Measurements from ENCODE around the gene TC2N.
"Not testable (repeated sequence)": the region's sequence is repeated elsewhere in the genome, so short reads cannot be mapped to it uniquely, and the experiment has no call there.

Gene TC2N

GRCh38 chr14:91742621-91743304, 124.6 kb downstream of the TC2N start:
- no peak for DNase-seq (ENCODE audit: low read depth)
- in situ Hi-C loops (cut with HindIII; ENCODE audit: low sequenced_read_pairs): no loop called here
- no peak overlapping the region for H3K4me3 ChIP-seq (ENCODE audit: low read depth, low read length)
- TF ChIP-seq CTCF (IDR thresholded peaks at IDR 0.05; ENCODE audit: low read depth, low read length, missing control alignments): no peak

GRCh38 chr14:91739867-91740266, 127.5 kb downstream of the TC2N start:
- H3K4me3 ChIP-seq (ENCODE audit: low read depth, low read length); DNase-seq (ENCODE audit: low read depth); in situ Hi-C loops (cut with HindIII; ENCODE audit: low sequenced_read_pairs): not testable (repeated sequence)

- in situ Hi-C loops (cut with HindIII; ENCODE audit: low sequenced_read_pairs): no loop called here
- DNase-seq (ENCODE audit: low read depth): no peak
- no peak for TF ChIP-seq CTCF (IDR thresholded peaks at IDR 0.05; ENCODE audit: low read depth, low read length, missing control alignments)
- no peak overlapping the region for H3K4me3 ChIP-seq (ENCODE audit: low read depth, low read length)
Observed at GRCh38 chr14:91737619-91738018, 129.7 kb downstream of the TC2N start.

GRCh38 chr14:91732859-91733477, 134.4 kb downstream of the TC2N start:
- DNase-seq (ENCODE audit: low read depth): no peak
- in situ Hi-C loops (cut with HindIII; ENCODE audit: low sequenced_read_pairs): no loop called here
- no peak for TF ChIP-seq CTCF (IDR thresholded peaks at IDR 0.05; ENCODE audit: low read depth, low read length, missing control alignments)
- no peak overlapping the region for H3K4me3 ChIP-seq (ENCODE audit: low read depth, low read length)

- DNase-seq (ENCODE audit: low read depth): no peak
- in situ Hi-C loops (cut with HindIII; ENCODE audit: low sequenced_read_pairs): no loop called here
- H3K4me3 ChIP-seq (ENCODE audit: low read depth, low read length): no peak overlapping the region
Observed at GRCh38 chr14:91732439-91732838, 134.9 kb downstream of the TC2N start.

GRCh38 chr14:91731986-91732385, 135.3 kb downstream of the TC2N start, which contains the start of gene CATSPERB:
Gene CATSPERB (minus strand): TSS chr14:91732086. CDS start chr14:91729479, 2,607 bp downstream.
- H3K4me3 ChIP-seq (ENCODE audit: low read depth, low read length): no peak within 1 kb of the TSS
- no peak for DNase-seq (ENCODE audit: low read depth)
- TF ChIP-seq CTCF (IDR thresholded peaks at IDR 0.05; ENCODE audit: low read depth, low read length, missing control alignments): no peak
- in situ Hi-C loops (cut with HindIII; ENCODE audit: low sequenced_read_pairs): no loop called here

More at GRCh38 chr14:91732439-91732838, 134.9 kb downstream of the TC2N start:
- TF ChIP-seq CTCF (IDR thresholded peaks at IDR 0.05; ENCODE audit: low read depth, low read length, missing control alignments): no peak

GRCh38 chr14:91731018-91731417, 136.3 kb downstream of the TC2N start:
- TF ChIP-seq CTCF (IDR thresholded peaks at IDR 0.05; ENCODE audit: low read depth, low read length, missing control alignments): no peak
- no peak overlapping the region for H3K4me3 ChIP-seq (ENCODE audit: low read depth, low read length)
- DNase-seq (ENCODE audit: low read depth): no peak
- in situ Hi-C loops (cut with HindIII; ENCODE audit: low sequenced_read_pairs): no loop called here

Data from astrocyte of the cerebellum (primary cell).